Measurements from ENCODE around the gene RPS3A.
A peak's percentile ranks its signal among the peaks of the same experiment; 100 is the strongest.
"Not testable (repeated sequence)": the region's sequence is repeated elsewhere in the genome, so short reads cannot be mapped to it uniquely, and the experiment has no call there.

Gene RPS3A

GRCh38 chr4:151114338-151114737 is 14.9 kb downstream of the RPS3A start:
- Histone ChIP-seq H3K36me3 (ENCODE audit: control insufficient read depth, insufficient read depth, low read length) (peaks cover 29% of the 10 kb centered on the region), H3K4me3 (ENCODE audit: extremely low read depth, insufficient read depth, low read length, poor library complexity, severe bottlenecking) (no peak overlapping the region), H3K27ac (ENCODE audit: low read depth, low read length, severe bottlenecking) (peak overlapping the region; percentile 1), H3K9me3 (ENCODE audit: control insufficient read depth, low read length) (no peaks in the 10 kb centered on the region), H3K4me1 (ENCODE audit: control insufficient read depth, insufficient read depth, low read length, poor library complexity, severe bottlenecking) (no peaks in the 10 kb centered on the region)
- WGBS, 2 experiments (ENCODE audit: insufficient coverage in 2 of 2): 91 to 92% methylated on average over 2 of the region's 3 CpGs

DNA sequence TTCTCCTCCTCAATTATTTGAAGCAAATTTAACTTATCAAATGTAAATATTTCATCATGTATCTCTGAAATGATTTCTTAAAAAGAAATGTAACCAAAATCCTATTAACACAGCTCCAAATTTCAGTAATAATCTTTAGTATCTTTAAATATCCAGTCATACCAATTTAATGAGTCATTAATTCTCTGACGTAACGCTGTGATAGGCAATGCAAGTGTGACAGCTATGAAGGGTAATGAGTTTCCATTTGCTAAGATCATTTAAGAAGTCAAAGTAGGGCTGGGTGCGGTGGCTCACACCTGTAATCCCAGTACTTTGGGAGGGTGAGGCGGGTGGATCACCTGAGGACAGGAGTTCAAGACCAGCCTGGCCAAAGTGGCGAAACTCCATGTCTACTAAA is 15.6 kb downstream of the RPS3A start:
- Histone ChIP-seq H3K4me1 (ENCODE audit: control insufficient read depth, insufficient read depth, low read length, poor library complexity, severe bottlenecking) (no peaks in the 10 kb centered on the region), H3K9me3 (ENCODE audit: control insufficient read depth, low read length) (no peaks in the 10 kb centered on the region), H3K36me3 (ENCODE audit: control insufficient read depth, insufficient read depth, low read length) (peaks cover 35% of the 10 kb centered on the region), H3K4me3 (ENCODE audit: extremely low read depth, insufficient read depth, low read length, poor library complexity, severe bottlenecking) (no peak overlapping the region), H3K27ac (ENCODE audit: low read depth, low read length, severe bottlenecking) (peak overlapping the region; percentile 1)
- 100% methylated on average over 3 of the region's 5 CpGs; no CpG with 5 or more reads in 1 of the 2 experiments for WGBS, 2 experiments (ENCODE audit: insufficient coverage in 2 of 2)

DNA sequence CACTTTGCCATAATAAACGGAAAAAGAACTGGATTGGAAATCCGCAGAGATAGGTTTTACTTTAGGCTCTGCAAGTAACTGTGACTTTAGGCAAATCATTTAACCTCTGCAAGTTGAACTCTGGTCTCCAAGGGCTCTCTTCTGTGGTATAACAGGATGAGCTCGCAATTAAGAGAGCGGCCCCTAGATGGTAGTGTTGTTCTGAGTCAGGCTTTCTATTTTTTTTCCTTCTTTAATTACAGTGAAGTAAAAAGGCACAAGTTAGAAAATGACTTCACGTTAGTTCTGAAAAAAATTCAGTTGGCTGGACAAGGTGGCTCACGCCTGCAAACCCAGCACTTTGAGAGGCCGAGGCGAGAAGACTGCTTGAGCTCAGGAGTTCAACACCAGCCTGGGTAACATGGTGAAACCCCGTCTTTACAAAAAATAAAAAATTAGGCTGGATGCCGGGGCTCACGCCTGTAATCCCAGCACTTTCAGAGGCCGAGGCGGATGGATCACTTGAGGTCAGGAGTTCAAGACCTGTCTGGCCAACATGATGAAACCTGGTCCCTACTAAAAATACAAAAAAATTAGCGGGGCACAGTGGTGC is 18.0 kb downstream of the RPS3A start:
- 67 to 70% methylated on average over 10 to 11 of the region's 14 CpGs for WGBS, 2 experiments (ENCODE audit: insufficient coverage in 2 of 2)
- Histone ChIP-seq H3K36me3 (ENCODE audit: control insufficient read depth, insufficient read depth, low read length) (peaks cover 30% of the 10 kb centered on the region), H3K9me3 (ENCODE audit: control insufficient read depth, low read length) (no peaks in the 10 kb centered on the region), H3K27ac (ENCODE audit: low read depth, low read length, severe bottlenecking) (no peak overlapping the region), H3K4me1 (ENCODE audit: control insufficient read depth, insufficient read depth, low read length, poor library complexity, severe bottlenecking) (no peaks in the 10 kb centered on the region), H3K4me3 (ENCODE audit: extremely low read depth, insufficient read depth, low read length, poor library complexity, severe bottlenecking) (no peak overlapping the region)

- no peaks in the 10 kb centered on the region for H3K4me1 ChIP-seq (ENCODE audit: control insufficient read depth, insufficient read depth, low read length, poor library complexity, severe bottlenecking)
- no peak overlapping the region for H3K4me3 ChIP-seq (ENCODE audit: extremely low read depth, insufficient read depth, low read length, poor library complexity, severe bottlenecking)
- WGBS, 2 experiments (ENCODE audit: insufficient coverage in 2 of 2): 83 to 100% methylated on average over 1 of the region's 1 CpG
- H3K27ac ChIP-seq (ENCODE audit: low read depth, low read length, severe bottlenecking): no peak overlapping the region
- H3K9me3 ChIP-seq (ENCODE audit: control insufficient read depth, low read length): no peaks in the 10 kb centered on the region
- peaks cover 38% of the 10 kb centered on the region for H3K36me3 ChIP-seq (ENCODE audit: control insufficient read depth, insufficient read depth, low read length)
Observed at GRCh38 chr4:151129796-151130195, 30.4 kb downstream of the RPS3A start.

DNA sequence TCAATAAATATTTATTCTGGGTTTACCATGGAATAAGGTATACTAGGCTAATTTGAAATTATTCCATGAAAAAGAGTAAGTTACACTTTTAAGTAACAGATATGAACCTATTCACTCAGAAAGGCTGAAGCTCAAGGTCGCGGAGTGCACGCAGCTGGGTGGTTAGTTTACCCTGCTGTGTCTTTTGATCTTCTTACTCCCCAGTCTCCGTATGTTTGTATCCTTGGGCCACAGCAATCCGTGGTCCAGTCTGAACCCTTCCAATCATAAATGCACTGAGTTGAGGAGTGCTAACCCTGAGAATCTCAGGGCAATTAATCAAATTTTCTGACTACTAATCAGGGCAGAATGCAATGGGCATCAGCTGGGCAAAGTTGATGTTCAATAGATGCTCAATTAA is 33.9 kb downstream of the RPS3A start:
- WGBS, 2 experiments (ENCODE audit: insufficient coverage in 2 of 2): 85 to 93% methylated on average over 4 to 5 of the region's 5 CpGs
- H3K36me3 ChIP-seq (ENCODE audit: control insufficient read depth, insufficient read depth, low read length): peaks cover 12% of the 10 kb centered on the region

DNA sequence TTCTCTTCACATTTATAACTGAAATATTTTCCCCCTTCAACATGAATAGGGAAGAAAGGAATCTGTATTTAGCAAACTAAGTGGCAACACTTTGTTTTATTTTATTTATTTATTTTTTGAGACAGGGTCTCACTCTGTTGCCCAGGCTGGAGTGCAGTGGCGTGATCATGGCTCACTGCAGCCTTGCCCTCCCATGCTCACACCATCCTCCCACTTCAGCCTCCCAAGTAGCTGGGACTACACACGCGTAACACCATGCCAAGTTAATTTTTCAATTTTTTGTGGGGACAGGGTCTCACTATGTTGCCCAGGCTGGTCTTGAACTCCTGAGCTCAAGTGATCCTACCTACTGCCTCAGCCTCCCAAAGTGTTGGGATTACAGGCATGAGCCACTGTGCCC is 36.6 kb downstream of the RPS3A start:
- not testable (repeated sequence) for H3K9me3 ChIP-seq (ENCODE audit: control insufficient read depth, low read length); H3K27ac ChIP-seq (ENCODE audit: low read depth, low read length, severe bottlenecking); H3K4me3 ChIP-seq (ENCODE audit: extremely low read depth, insufficient read depth, low read length, poor library complexity, severe bottlenecking); H3K4me1 ChIP-seq (ENCODE audit: control insufficient read depth, insufficient read depth, low read length, poor library complexity, severe bottlenecking)
- WGBS, 2 experiments (ENCODE audit: insufficient coverage in 2 of 2): 95 to 100% methylated on average over 2 to 3 of the region's 3 CpGs
- peaks cover 11% of the 10 kb centered on the region for H3K36me3 ChIP-seq (ENCODE audit: control insufficient read depth, insufficient read depth, low read length)

More for the DNA sequence above, 33.9 kb downstream of the RPS3A start:
- no peak overlapping the region for H3K27ac ChIP-seq (ENCODE audit: low read depth, low read length, severe bottlenecking)
- H3K4me1 ChIP-seq (ENCODE audit: control insufficient read depth, insufficient read depth, low read length, poor library complexity, severe bottlenecking): no peaks in the 10 kb centered on the region
- H3K4me3 ChIP-seq (ENCODE audit: extremely low read depth, insufficient read depth, low read length, poor library complexity, severe bottlenecking): no peak overlapping the region
- H3K9me3 ChIP-seq (ENCODE audit: control insufficient read depth, low read length): no peaks in the 10 kb centered on the region

- Histone ChIP-seq H3K4me1 (ENCODE audit: control insufficient read depth, insufficient read depth, low read length, poor library complexity, severe bottlenecking) (no peaks in the 10 kb centered on the region), H3K27ac (ENCODE audit: low read depth, low read length, severe bottlenecking) (no peak overlapping the region), H3K4me3 (ENCODE audit: extremely low read depth, insufficient read depth, low read length, poor library complexity, severe bottlenecking) (no peak overlapping the region), H3K36me3 (ENCODE audit: control insufficient read depth, insufficient read depth, low read length) (peaks cover 43% of the 10 kb centered on the region), H3K9me3 (ENCODE audit: control insufficient read depth, low read length) (no peaks in the 10 kb centered on the region)
- WGBS, 2 experiments (ENCODE audit: insufficient coverage in 2 of 2): no CpG with 5 or more reads among the region's 1 CpG
Observed at GRCh38 chr4:151139814-151140213, 40.4 kb downstream of the RPS3A start.

- Histone ChIP-seq H3K36me3 (ENCODE audit: control insufficient read depth, insufficient read depth, low read length) (peaks cover 44% of the 10 kb centered on the region), H3K4me1 (ENCODE audit: control insufficient read depth, insufficient read depth, low read length, poor library complexity, severe bottlenecking) (no peaks in the 10 kb centered on the region), H3K9me3 (ENCODE audit: control insufficient read depth, low read length) (no peaks in the 10 kb centered on the region), H3K4me3 (ENCODE audit: extremely low read depth, insufficient read depth, low read length, poor library complexity, severe bottlenecking) (no peak overlapping the region), H3K27ac (ENCODE audit: low read depth, low read length, severe bottlenecking) (no peak overlapping the region)
- 71 to 100% methylated on average over 1 of the region's 1 CpG for WGBS, 2 experiments (ENCODE audit: insufficient coverage in 2 of 2)
Observed at GRCh38 chr4:151142758-151143157, 43.3 kb downstream of the RPS3A start.

GRCh38 chr4:151143162-151143561 is 43.7 kb downstream of the RPS3A start:
- Histone ChIP-seq H3K9me3 (ENCODE audit: control insufficient read depth, low read length) (no peaks in the 10 kb centered on the region), H3K27ac (ENCODE audit: low read depth, low read length, severe bottlenecking) (no peak overlapping the region), H3K4me3 (ENCODE audit: extremely low read depth, insufficient read depth, low read length, poor library complexity, severe bottlenecking) (no peak overlapping the region), H3K4me1 (ENCODE audit: control insufficient read depth, insufficient read depth, low read length, poor library complexity, severe bottlenecking) (no peaks in the 10 kb centered on the region), H3K36me3 (ENCODE audit: control insufficient read depth, insufficient read depth, low read length) (peaks cover 48% of the 10 kb centered on the region)
- 75 to 100% methylated on average over 1 of the region's 2 CpGs for WGBS, 2 experiments (ENCODE audit: insufficient coverage in 2 of 2)

GRCh38 chr4:151143811-151144210 is 44.4 kb downstream of the RPS3A start:
- Histone ChIP-seq H3K36me3 (ENCODE audit: control insufficient read depth, insufficient read depth, low read length) (peaks cover 49% of the 10 kb centered on the region), H3K4me1 (ENCODE audit: control insufficient read depth, insufficient read depth, low read length, poor library complexity, severe bottlenecking) (no peaks in the 10 kb centered on the region), H3K27ac (ENCODE audit: low read depth, low read length, severe bottlenecking) (no peak overlapping the region), H3K4me3 (ENCODE audit: extremely low read depth, insufficient read depth, low read length, poor library complexity, severe bottlenecking) (no peak overlapping the region), H3K9me3 (ENCODE audit: control insufficient read depth, low read length) (no peaks in the 10 kb centered on the region)
- 80 to 100% methylated on average over 1 of the region's 3 CpGs for WGBS, 2 experiments (ENCODE audit: insufficient coverage in 2 of 2)

DNA sequence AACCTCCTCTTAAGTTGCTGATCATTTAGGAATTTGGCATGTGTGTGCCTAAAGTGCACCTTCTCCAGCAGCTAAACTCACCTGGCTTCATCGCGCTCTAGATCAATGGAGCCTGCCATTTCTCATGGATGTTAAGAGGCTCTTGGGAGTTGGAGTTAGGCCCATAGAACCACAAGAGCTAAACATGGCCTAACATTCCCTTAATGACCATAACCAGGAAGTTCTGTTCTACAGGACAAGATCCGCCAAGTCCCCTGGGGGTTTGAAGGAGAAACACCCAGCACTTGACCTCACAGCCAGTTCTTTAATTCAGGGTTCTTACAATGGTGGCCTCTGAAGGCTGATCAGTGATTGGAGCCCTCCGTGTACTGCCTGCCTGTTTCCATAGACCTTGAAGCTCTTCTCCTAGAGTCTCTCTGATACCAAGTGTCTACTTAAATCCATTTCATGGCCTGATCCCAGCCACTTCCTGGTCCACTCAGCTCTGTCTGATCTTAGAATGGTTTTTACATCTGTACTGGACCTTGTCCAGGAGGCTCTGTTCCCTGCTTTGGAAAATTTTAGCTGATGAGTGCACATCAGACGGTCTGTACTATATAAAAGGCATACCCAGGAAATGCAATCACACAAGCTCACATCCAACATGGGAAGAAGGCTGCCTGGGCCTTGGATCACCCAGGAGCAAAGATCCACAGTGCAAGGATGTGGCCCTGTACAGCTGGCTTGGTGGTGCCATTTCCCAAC is 45.1 kb downstream of the RPS3A start:
- peaks cover 52% of the 10 kb centered on the region for H3K36me3 ChIP-seq (ENCODE audit: control insufficient read depth, insufficient read depth, low read length)
- H3K9me3 ChIP-seq (ENCODE audit: control insufficient read depth, low read length): no peaks in the 10 kb centered on the region
- H3K27ac ChIP-seq (ENCODE audit: low read depth, low read length, severe bottlenecking): no peak overlapping the region
- no peaks in the 10 kb centered on the region for H3K4me1 ChIP-seq (ENCODE audit: control insufficient read depth, insufficient read depth, low read length, poor library complexity, severe bottlenecking)
- no peak overlapping the region for H3K4me3 ChIP-seq (ENCODE audit: extremely low read depth, insufficient read depth, low read length, poor library complexity, severe bottlenecking)
- WGBS, 2 experiments (ENCODE audit: insufficient coverage in 2 of 2): 98 to 100% methylated on average over 2 to 3 of the region's 5 CpGs

Measured in mesodermal cell (in vitro differentiated cells).